Measurements from ENCODE around the gene COX7A1. TPM values are rescaled to one million over a fixed set of nuclear protein-coding genes. Genes with fewer than 3 reads are reported as not detected.
"Not testable (repeated sequence)": the region's sequence is repeated elsewhere in the genome, so short reads cannot be mapped to it uniquely, and the experiment has no call there.

The COX7A1 gene
- 1.2 TPM for polyA plus RNA-seq (2013, experiment 1 of 2)
- 1.4 TPM for polyA plus RNA-seq (2013, experiment 2 of 2)

DNA sequence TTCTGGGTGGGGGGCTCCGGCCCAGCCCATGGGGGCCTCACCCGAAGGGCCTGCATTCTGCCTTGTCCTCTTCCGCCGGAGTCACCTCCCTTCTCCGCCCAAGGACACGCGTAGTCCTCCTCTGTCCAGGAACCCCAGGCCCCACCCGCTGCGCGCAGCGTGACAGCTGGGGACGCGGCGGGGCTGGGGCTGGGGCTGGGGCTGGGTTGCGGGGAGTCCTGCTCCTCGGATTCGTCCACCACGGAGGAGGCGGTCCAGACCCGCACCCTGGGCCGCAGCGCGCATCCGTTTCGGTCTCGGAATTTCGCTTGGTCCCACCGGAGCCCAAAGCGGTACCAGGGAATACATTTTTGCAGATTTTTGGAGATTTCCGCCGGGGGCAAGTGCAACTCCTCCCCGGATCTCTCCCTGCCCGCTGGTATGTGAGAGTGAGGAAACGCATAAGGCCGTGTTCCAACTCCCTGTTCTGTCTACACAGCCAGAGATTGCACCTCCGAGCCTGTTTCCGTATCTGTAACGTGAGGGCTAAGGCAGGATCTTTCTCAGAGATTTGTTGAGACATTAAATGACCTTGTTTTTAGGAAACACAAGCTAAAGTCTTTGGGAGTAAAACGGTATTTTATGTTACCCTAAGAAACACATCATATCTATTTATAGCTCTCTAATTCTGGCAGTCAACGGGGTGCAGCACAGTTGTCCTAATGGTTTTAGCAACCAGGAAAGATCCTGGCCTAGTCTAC lies at the start of gene COX7A1:
COX7A1 (minus strand) TSS at position 96 of the 740 bp plus-strand sequence; CDS start at position 56, 40 bp downstream.
- no CpG with 5 or more reads among the region's 40 CpGs for WGBS (ENCODE audit: extremely low coverage, insufficient coverage, low lambda C conversion rate)
- H3K23ac ChIP-seq (ENCODE audit: low read length) = no peak within 1 kb of the TSS
- no peak within 1 kb of the TSS for H2BK15ac ChIP-seq (replicated peaks; ENCODE audit: low read depth)
- H3K27me3 ChIP-seq (ENCODE audit: insufficient read depth, low read length, poor library complexity) = no peaks in the 10 kb centered on the region
- H3K18ac ChIP-seq (ENCODE audit: low read length) = no peak within 1 kb of the TSS
- H3K4ac ChIP-seq (ENCODE audit: low read depth, low read length) = no peak within 1 kb of the TSS
- no peak within 1 kb of the TSS for H2AK5ac ChIP-seq (ENCODE audit: low read length)
- H3K79me2 ChIP-seq (ENCODE audit: control insufficient read depth, insufficient read depth, low read length) = no peaks in the 10 kb centered on the region
- no peak within 1 kb of the TSS for H3K56ac ChIP-seq (ENCODE audit: low read length)
- H4K5ac ChIP-seq (ENCODE audit: low read length) = no peak within 1 kb of the TSS
- H3K4me2 ChIP-seq (ENCODE audit: low read length) = no peak within 1 kb of the TSS
- no peak within 1 kb of the TSS for H4K8ac ChIP-seq (ENCODE audit: low read depth, low read length)
- no peak within 1 kb of the TSS for H2BK120ac ChIP-seq (ENCODE audit: low read depth, low read length)
- H2BK5ac ChIP-seq (ENCODE audit: low read length) = no peak within 1 kb of the TSS
- H3K9ac ChIP-seq (ENCODE audit: low read length) = no peak within 1 kb of the TSS
- peaks cover 4% of the 10 kb centered on the region for H3K36me3 ChIP-seq (ENCODE audit: control insufficient read depth, insufficient read depth, low read length)
- H3K79me1 ChIP-seq (ENCODE audit: low read length) = no peaks in the 10 kb centered on the region
- no peak within 1 kb of the TSS for H3K4me3 ChIP-seq (ENCODE audit: low read length)
- DNase-seq = no peak
- no peak within 1 kb of the TSS for H3K27ac ChIP-seq (ENCODE audit: low read depth, low read length)
- H3K4me1 ChIP-seq (ENCODE audit: control insufficient read depth, low read depth, low read length) = no peaks in the 10 kb centered on the region

DNA sequence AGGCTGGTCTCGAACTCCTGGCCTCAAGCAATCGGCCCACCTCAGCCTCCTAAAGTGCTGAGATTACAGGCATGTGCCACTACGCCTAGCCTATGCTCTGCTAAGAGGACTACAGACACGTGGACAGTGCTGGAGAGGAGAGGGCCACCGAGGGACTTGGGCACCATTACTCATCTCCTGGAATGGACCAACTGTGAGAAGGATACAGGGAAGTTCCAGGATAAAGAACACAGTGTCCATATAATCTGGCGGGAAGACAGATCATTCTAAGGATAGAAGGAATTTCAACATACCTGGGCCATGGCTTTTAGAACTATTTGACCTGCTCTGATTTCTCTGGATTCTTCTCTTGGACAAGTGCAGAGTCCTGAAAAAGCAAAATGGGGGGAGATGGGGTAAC lies 49.4 kb upstream of the COX7A1 start:
- Histone ChIP-seq H3K27me3 (ENCODE audit: insufficient read depth, low read length, poor library complexity) (no peaks in the 10 kb centered on the region), H3K56ac (ENCODE audit: low read length) (no peak overlapping the region), H3K18ac (ENCODE audit: low read length) (no peak overlapping the region), H2BK5ac (ENCODE audit: low read length) (no peak overlapping the region), H4K8ac (ENCODE audit: low read depth, low read length) (no peak overlapping the region), H2BK120ac (ENCODE audit: low read depth, low read length) (no peak overlapping the region), H3K4me2 (ENCODE audit: low read length) (no peak overlapping the region), H3K79me2 (ENCODE audit: control insufficient read depth, insufficient read depth, low read length) (no peaks in the 10 kb centered on the region), H4K5ac (ENCODE audit: low read length) (no peak overlapping the region), H3K4ac (ENCODE audit: low read depth, low read length) (no peak overlapping the region), H3K23ac (ENCODE audit: low read length) (no peak overlapping the region), H3K79me1 (ENCODE audit: low read length) (no peaks in the 10 kb centered on the region), H3K36me3 (ENCODE audit: control insufficient read depth, insufficient read depth, low read length) (no peaks in the 10 kb centered on the region), H2BK15ac (replicated peaks; ENCODE audit: low read depth) (no peak overlapping the region), H3K4me3 (ENCODE audit: low read length) (no peak overlapping the region), H3K4me1 (ENCODE audit: control insufficient read depth, low read depth, low read length) (no peaks in the 10 kb centered on the region), H2AK5ac (ENCODE audit: low read length) (no peak overlapping the region), H3K27ac (ENCODE audit: low read depth, low read length) (no peak overlapping the region), H3K9ac (ENCODE audit: low read length) (no peak overlapping the region)
- DNase-seq = no peak
- no CpG with 5 or more reads among the region's 6 CpGs for WGBS (ENCODE audit: extremely low coverage, insufficient coverage, low lambda C conversion rate)

DNA sequence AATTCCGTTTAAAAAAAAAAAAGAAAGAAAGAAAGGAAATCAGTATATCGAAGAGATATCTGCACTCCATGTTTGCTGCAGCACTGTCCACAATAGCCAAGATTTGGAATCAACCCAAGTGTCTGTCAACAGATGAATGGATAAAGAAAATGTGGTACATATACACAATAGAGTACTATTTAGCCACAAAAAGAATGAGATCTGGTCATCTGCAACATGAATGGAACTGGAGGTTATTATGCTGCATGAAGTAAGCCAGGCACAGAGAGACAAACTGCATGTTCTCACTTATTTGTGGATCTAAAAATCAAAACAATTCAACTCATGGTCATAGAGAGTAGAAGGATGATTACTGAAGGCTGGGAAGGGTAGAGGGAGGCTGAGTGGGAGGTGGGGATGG lies 45.9 kb upstream of the COX7A1 start:
- no peak overlapping the region for H4K8ac ChIP-seq (ENCODE audit: low read depth, low read length)
- H4K5ac ChIP-seq (ENCODE audit: low read length) = no peak overlapping the region
- no peak overlapping the region for H3K4me3 ChIP-seq (ENCODE audit: low read length)
- no peak for DNase-seq
- H3K27me3 ChIP-seq (ENCODE audit: insufficient read depth, low read length, poor library complexity) = no peaks in the 10 kb centered on the region
- WGBS (ENCODE audit: extremely low coverage, insufficient coverage, low lambda C conversion rate) = no CpG with 5 or more reads among the region's 2 CpGs
- H3K23ac ChIP-seq (ENCODE audit: low read length) = no peak overlapping the region
- H3K56ac ChIP-seq (ENCODE audit: low read length) = no peak overlapping the region
- H2BK15ac ChIP-seq (replicated peaks; ENCODE audit: low read depth) = no peak overlapping the region
- H3K4ac ChIP-seq (ENCODE audit: low read depth, low read length) = no peak overlapping the region
- no peak overlapping the region for H2BK120ac ChIP-seq (ENCODE audit: low read depth, low read length)
- no peaks in the 10 kb centered on the region for H3K36me3 ChIP-seq (ENCODE audit: control insufficient read depth, insufficient read depth, low read length)
- H3K4me2 ChIP-seq (ENCODE audit: low read length) = no peak overlapping the region
- no peaks in the 10 kb centered on the region for H3K79me2 ChIP-seq (ENCODE audit: control insufficient read depth, insufficient read depth, low read length)
- no peak overlapping the region for H3K9ac ChIP-seq (ENCODE audit: low read length)
- H3K27ac ChIP-seq (ENCODE audit: low read depth, low read length) = no peak overlapping the region
- H3K18ac ChIP-seq (ENCODE audit: low read length) = no peak overlapping the region
- no peak overlapping the region for H2AK5ac ChIP-seq (ENCODE audit: low read length)
- no peaks in the 10 kb centered on the region for H3K4me1 ChIP-seq (ENCODE audit: control insufficient read depth, low read depth, low read length)
- no peak overlapping the region for H2BK5ac ChIP-seq (ENCODE audit: low read length)
- no peaks in the 10 kb centered on the region for H3K79me1 ChIP-seq (ENCODE audit: low read length)

DNA sequence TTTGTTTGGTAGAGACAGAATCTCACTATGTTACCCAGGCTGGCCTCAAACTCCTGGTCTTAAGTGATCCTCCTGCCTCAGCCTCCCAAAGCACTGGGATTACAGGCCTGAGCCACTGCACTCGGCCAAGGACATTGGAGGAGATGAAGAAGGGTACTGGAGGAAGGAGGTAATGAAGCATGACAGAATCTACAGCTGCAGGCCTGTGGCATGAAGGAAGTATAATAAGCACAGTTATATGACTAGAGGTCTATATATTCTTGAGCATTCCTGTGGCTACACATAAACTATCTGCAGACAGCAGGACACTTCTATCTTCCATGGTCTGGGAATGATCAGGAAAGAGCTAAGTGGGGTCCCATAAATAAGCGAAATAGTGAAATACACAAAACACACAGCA lies 44.0 kb upstream of the COX7A1 start:
- Histone ChIP-seq H3K27ac (ENCODE audit: low read depth, low read length) (no peak overlapping the region), H3K18ac (ENCODE audit: low read length) (no peak overlapping the region), H2BK15ac (replicated peaks; ENCODE audit: low read depth) (no peak overlapping the region), H3K23ac (ENCODE audit: low read length) (no peak overlapping the region), H3K36me3 (ENCODE audit: control insufficient read depth, insufficient read depth, low read length) (no peaks in the 10 kb centered on the region), H2AK5ac (ENCODE audit: low read length) (no peak overlapping the region), H3K4ac (ENCODE audit: low read depth, low read length) (no peak overlapping the region), H3K79me1 (ENCODE audit: low read length) (no peaks in the 10 kb centered on the region), H3K4me3 (ENCODE audit: low read length) (no peak overlapping the region), H3K9ac (ENCODE audit: low read length) (no peak overlapping the region), H3K79me2 (ENCODE audit: control insufficient read depth, insufficient read depth, low read length) (no peaks in the 10 kb centered on the region), H3K4me2 (ENCODE audit: low read length) (no peak overlapping the region), H3K4me1 (ENCODE audit: control insufficient read depth, low read depth, low read length) (no peaks in the 10 kb centered on the region), H4K5ac (ENCODE audit: low read length) (no peak overlapping the region), H2BK120ac (ENCODE audit: low read depth, low read length) (no peak overlapping the region), H4K8ac (ENCODE audit: low read depth, low read length) (no peak overlapping the region), H3K27me3 (ENCODE audit: insufficient read depth, low read length, poor library complexity) (no peaks in the 10 kb centered on the region), H2BK5ac (ENCODE audit: low read length) (no peak overlapping the region), H3K56ac (ENCODE audit: low read length) (no peak overlapping the region)
- no CpG with 5 or more reads among the region's 2 CpGs for WGBS (ENCODE audit: extremely low coverage, insufficient coverage, low lambda C conversion rate)
- DNase-seq = no peak

DNA sequence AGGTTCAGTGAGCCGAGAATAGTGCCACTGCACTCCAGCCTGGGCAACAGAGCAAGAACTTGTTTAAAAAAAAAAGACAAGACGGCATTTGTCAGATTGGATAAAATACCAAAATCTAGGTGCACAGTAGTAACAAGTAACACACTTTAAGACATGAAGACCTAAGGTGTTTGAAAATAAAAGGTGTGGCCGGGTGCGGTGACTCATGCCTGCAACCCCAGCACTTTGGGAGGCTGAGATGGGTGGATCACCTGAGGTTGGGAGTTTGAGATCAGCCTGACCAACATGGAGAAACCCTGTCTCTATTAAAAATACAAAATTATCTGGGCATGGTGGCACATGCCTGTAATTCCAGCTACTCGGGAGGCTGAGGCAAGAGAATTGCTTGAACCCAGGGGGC lies 34.5 kb upstream of the COX7A1 start:
- H3K9ac ChIP-seq (ENCODE audit: low read length); H3K4me3 ChIP-seq (ENCODE audit: low read length); H2BK120ac ChIP-seq (ENCODE audit: low read depth, low read length); H3K4me2 ChIP-seq (ENCODE audit: low read length); H3K36me3 ChIP-seq (ENCODE audit: control insufficient read depth, insufficient read depth, low read length); H2BK15ac ChIP-seq (replicated peaks; ENCODE audit: low read depth); H3K18ac ChIP-seq (ENCODE audit: low read length); H3K4me1 ChIP-seq (ENCODE audit: control insufficient read depth, low read depth, low read length); H2BK5ac ChIP-seq (ENCODE audit: low read length); H4K8ac ChIP-seq (ENCODE audit: low read depth, low read length); H3K79me2 ChIP-seq (ENCODE audit: control insufficient read depth, insufficient read depth, low read length); DNase-seq; H3K23ac ChIP-seq (ENCODE audit: low read length); H3K27me3 ChIP-seq (ENCODE audit: insufficient read depth, low read length, poor library complexity); H3K79me1 ChIP-seq (ENCODE audit: low read length); H3K56ac ChIP-seq (ENCODE audit: low read length); H3K27ac ChIP-seq (ENCODE audit: low read depth, low read length); H2AK5ac ChIP-seq (ENCODE audit: low read length); H3K4ac ChIP-seq (ENCODE audit: low read depth, low read length); H4K5ac ChIP-seq (ENCODE audit: low read length): not testable (repeated sequence)
- no CpG with 5 or more reads among the region's 5 CpGs for WGBS (ENCODE audit: extremely low coverage, insufficient coverage, low lambda C conversion rate)

DNA sequence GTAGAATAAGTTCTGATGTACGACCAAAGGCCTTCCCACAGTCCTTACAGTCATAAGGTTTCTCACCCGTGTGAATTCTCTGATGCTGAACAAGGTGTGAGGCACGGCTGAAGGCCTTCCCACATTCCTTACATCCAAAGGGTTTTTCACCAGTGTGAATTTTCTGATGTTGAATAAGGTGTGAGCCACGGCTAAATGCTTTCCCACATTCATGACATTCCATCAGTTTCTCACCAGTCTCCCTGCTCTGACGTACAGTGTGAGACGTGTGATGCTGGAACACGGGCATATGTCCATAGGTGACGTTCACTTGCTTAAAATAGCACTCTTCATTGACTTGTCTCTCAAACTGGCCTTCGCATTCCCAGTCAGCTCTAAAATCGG lies 31.0 kb upstream of the COX7A1 start:
- no peak overlapping the region for H3K27ac ChIP-seq (ENCODE audit: low read depth, low read length)
- H3K79me1 ChIP-seq (ENCODE audit: low read length) = no peaks in the 10 kb centered on the region
- H4K8ac ChIP-seq (ENCODE audit: low read depth, low read length) = no peak overlapping the region
- no peak overlapping the region for H2BK5ac ChIP-seq (ENCODE audit: low read length)
- WGBS (ENCODE audit: extremely low coverage, insufficient coverage, low lambda C conversion rate) = no CpG with 5 or more reads among the region's 10 CpGs
- H3K79me2 ChIP-seq (ENCODE audit: control insufficient read depth, insufficient read depth, low read length) = no peaks in the 10 kb centered on the region
- no peak overlapping the region for H3K18ac ChIP-seq (ENCODE audit: low read length)
- peak; percentile 83 for DNase-seq
- no peak overlapping the region for H3K9ac ChIP-seq (ENCODE audit: low read length)
- no peak overlapping the region for H2BK15ac ChIP-seq (replicated peaks; ENCODE audit: low read depth)
- H3K4me3 ChIP-seq (ENCODE audit: low read length) = no peak overlapping the region
- no peak overlapping the region for H3K4me2 ChIP-seq (ENCODE audit: low read length)
- H2BK120ac ChIP-seq (ENCODE audit: low read depth, low read length) = no peak overlapping the region
- H3K56ac ChIP-seq (ENCODE audit: low read length) = no peak overlapping the region
- H3K4me1 ChIP-seq (ENCODE audit: control insufficient read depth, low read depth, low read length) = no peaks in the 10 kb centered on the region
- H3K36me3 ChIP-seq (ENCODE audit: control insufficient read depth, insufficient read depth, low read length) = no peaks in the 10 kb centered on the region
- no peaks in the 10 kb centered on the region for H3K27me3 ChIP-seq (ENCODE audit: insufficient read depth, low read length, poor library complexity)
- H2AK5ac ChIP-seq (ENCODE audit: low read length) = no peak overlapping the region
- no peak overlapping the region for H3K4ac ChIP-seq (ENCODE audit: low read depth, low read length)
- H4K5ac ChIP-seq (ENCODE audit: low read length) = no peak overlapping the region
- no peak overlapping the region for H3K23ac ChIP-seq (ENCODE audit: low read length)
